SU-DHL-6 (cell line): ENCODE results near the gene GPSM1.

Experiments used
- H2AFZ ChIP-seq: fragments of 200-600 bp; sonication (generic); 2 replicates; pipeline ENCODE4 v1.6.1; 2014; ENCODE audit warnings: low read depth, mild to moderate bottlenecking, moderate library complexity, mixed read lengths, antibody characterized with exemption, low read length; ENCODE audit not compliant: severe bottlenecking
- H3F3A ChIP-seq: fragments of 200-600 bp; shearing (Covaris generic); 2 replicates; pipeline ENCODE4 v1.6.0; 2016; ENCODE audit warnings: antibody characterized with exemption, mild to moderate bottlenecking; ENCODE audit not compliant: insufficient read depth
- H3K27ac ChIP-seq: fragments of 200-600 bp; sonication (generic); 2 replicates; pipeline ENCODE4 v1.5.1; 2016; ENCODE audit warnings: low read depth, mild to moderate bottlenecking, low read length, moderate library complexity, mixed read lengths
- H3K27me3 ChIP-seq: fragments of 200-600 bp; sonication (generic), shearing (Covaris generic); 2 replicates; pipeline ENCODE4 v1.6.0; 2014; ENCODE audit warnings: mild to moderate bottlenecking, low read length
- H3K36me3 ChIP-seq: fragments of 200-600 bp; sonication (generic); 2 replicates; pipeline ENCODE4 v1.6.1; 2014; ENCODE audit warnings: mild to moderate bottlenecking, low read length, mixed read lengths
- H3K4me2 ChIP-seq: fragments of 300-600, 200-600 bp; shearing (Covaris generic), sonication (generic); 2 replicates; pipeline ENCODE4 v1.6.0; 2014; ENCODE audit warnings: low read length, low read depth, mild to moderate bottlenecking; ENCODE audit not compliant: poor library complexity, severe bottlenecking
- H3K4me3 ChIP-seq: fragments of 200-600 bp; sonication (generic); 2 replicates; pipeline ENCODE4 v1.5.1; 2014; ENCODE audit warnings: antibody characterized with exemption, low read length, mild to moderate bottlenecking, mixed read lengths; ENCODE audit not compliant: insufficient read depth, poor library complexity, severe bottlenecking
- H3K79me2 ChIP-seq: fragments of 200-600 bp; sonication (generic); 2 replicates; pipeline ENCODE4 v1.6.1; 2014; ENCODE audit warnings: mild to moderate bottlenecking, low read length, moderate library complexity; ENCODE audit not compliant: insufficient read depth
- H3K9ac ChIP-seq: fragments of 200-600 bp; sonication (generic); 2 replicates; pipeline ENCODE4 v1.7.0; 2014; ENCODE audit warnings: mild to moderate bottlenecking, low read length
- H3K9me2 ChIP-seq: fragments of 200-600 bp; sonication (generic); replicated peaks from 2 replicates; pipeline ENCODE4 v1.6.1; 2014; ENCODE audit warnings: low read length; ENCODE audit not compliant: insufficient read depth
- H3K9me3 ChIP-seq: fragments of 200-600 bp; sonication (generic); 2 replicates; pipeline ENCODE4 v1.6.1; 2014; ENCODE audit warnings: low read length, mixed read lengths; ENCODE audit not compliant: insufficient read depth
- H4K20me1 ChIP-seq: fragments of 200-600 bp; sonication (generic); 2 replicates; pipeline ENCODE4 v1.6.1; 2014; ENCODE audit warnings: low read depth, mild to moderate bottlenecking, antibody characterized with exemption, low read length, moderate library complexity, mixed read lengths
- CTCF ChIP-seq: fragments of 200-600 bp; sonication (generic); IDR thresholded peaks from one replicate; pipeline ENCODE4 v1.5.1; 2017; ENCODE audit warnings: antibody characterized with exemption, mild to moderate bottlenecking, low read length, moderate library complexity; ENCODE audit not compliant: insufficient read depth, poor library complexity, severe bottlenecking
- EZH2phosphoT487 ChIP-seq: fragments of 200-600 bp; sonication (generic), shearing (Covaris generic); conservative IDR thresholded peaks from 2 replicates; pipeline ENCODE4 v1.6.1; 2018; ENCODE audit warnings: mild to moderate bottlenecking, antibody characterized with exemption, low read length, moderate library complexity, mixed read lengths

Gene GPSM1

GRCh38 chr9:136336881-136337280, 9.5 kb downstream of the GPSM1 start:
- H3K9me2 ChIP-seq, result no peaks in the 10 kb centered on the region
- H3K27ac ChIP-seq, result no peak overlapping the region
- H3K79me2 ChIP-seq, result no peaks in the 10 kb centered on the region
- no peaks in the 10 kb centered on the region for H4K20me1 ChIP-seq
- no peak overlapping the region for H3K4me2 ChIP-seq
- no peaks in the 10 kb centered on the region for H3K36me3 ChIP-seq
- TF ChIP-seq CTCF (no peak), EZH2phosphoT487 (no peak)
- no peaks in the 10 kb centered on the region for H3K27me3 ChIP-seq
- H2AFZ ChIP-seq, result no peak overlapping the region
- no peak overlapping the region for H3K4me3 ChIP-seq
- H3K9me3 ChIP-seq, result no peaks in the 10 kb centered on the region
- no peak overlapping the region for H3K9ac ChIP-seq
- H3F3A ChIP-seq, result no peaks in the 10 kb centered on the region

GRCh38 chr9:136337416-136338395, 10.4 kb downstream of the GPSM1 start:
- H3K27ac ChIP-seq, result no peak overlapping the region
- H3K9me2 ChIP-seq, result no peaks in the 10 kb centered on the region
- no peaks in the 10 kb centered on the region for H3K79me2 ChIP-seq
- no peaks in the 10 kb centered on the region for H3K9me3 ChIP-seq
- no peaks in the 10 kb centered on the region for H3K27me3 ChIP-seq
- no peaks in the 10 kb centered on the region for H3K36me3 ChIP-seq
- TF ChIP-seq EZH2phosphoT487 (no peak), CTCF (no peak)
- no peaks in the 10 kb centered on the region for H4K20me1 ChIP-seq
- no peak overlapping the region for H3K9ac ChIP-seq
- no peak overlapping the region for H3K4me2 ChIP-seq
- no peak overlapping the region for H3K4me3 ChIP-seq
- H2AFZ ChIP-seq, result no peak overlapping the region
- no peaks in the 10 kb centered on the region for H3F3A ChIP-seq

GRCh38 chr9:136338511-136338910, 11.2 kb downstream of the GPSM1 start:
- H3K9me3 ChIP-seq, result no peaks in the 10 kb centered on the region
- H3K79me2 ChIP-seq, result no peaks in the 10 kb centered on the region
- H2AFZ ChIP-seq, result no peak overlapping the region
- no peaks in the 10 kb centered on the region for H3K27me3 ChIP-seq
- no peak overlapping the region for H3K4me2 ChIP-seq
- H3K27ac ChIP-seq, result no peak overlapping the region
- H3K9ac ChIP-seq, result no peak overlapping the region
- no peak for TF ChIP-seq EZH2phosphoT487
- TF ChIP-seq CTCF, result no peak
- no peaks in the 10 kb centered on the region for H4K20me1 ChIP-seq
- no peaks in the 10 kb centered on the region for H3F3A ChIP-seq
- H3K36me3 ChIP-seq, result no peaks in the 10 kb centered on the region
- H3K9me2 ChIP-seq, result no peaks in the 10 kb centered on the region
- H3K4me3 ChIP-seq, result no peak overlapping the region
